GM18867 (cell line): ENCODE measurements around the gene PPP6R2.

ENCODE experiments used
- ATAC-seq: cut with Tn5 transposase; IDR thresholded peaks from one replicate; pipeline ENCODE4 v1.9.1; 2021; ENCODE audit warnings: mild to moderate bottlenecking, moderate library complexity; ENCODE audit not compliant: unreplicated experiment

Gene PPP6R2

GRCh38 chr22:50342651-50343540 lies at the start of gene PPP6R2:
TSS of gene PPP6R2 (plus strand) at chr22:50343327. CDS start at chr22:50393909, 50,582 bp downstream.
- ATAC-seq, result peak; percentile 65

- ATAC-seq, result no peak
Observed at GRCh38 chr22:50293441-50294318, 49.4 kb upstream of the PPP6R2 start.

GRCh38 chr22:50294319-50294656 lies 48.8 kb upstream of the PPP6R2 start:
- ATAC-seq, result no peak

- no peak for ATAC-seq
Observed at GRCh38 chr22:50296658-50297490, 46.3 kb upstream of the PPP6R2 start.

- no peak for ATAC-seq
Observed at GRCh38 chr22:50297510-50298265, 45.4 kb upstream of the PPP6R2 start.

- no peak for ATAC-seq
Observed at GRCh38 chr22:50298266-50298637, 44.9 kb upstream of the PPP6R2 start.

GRCh38 chr22:50298937-50299784 lies 44.0 kb upstream of the PPP6R2 start:
- ATAC-seq, result no peak

GRCh38 chr22:50299785-50300619 lies 43.1 kb upstream of the PPP6R2 start:
- ATAC-seq, result no peak

- no peak for ATAC-seq
Observed at GRCh38 chr22:50300620-50301257, 42.4 kb upstream of the PPP6R2 start.

- ATAC-seq, result no peak
Observed at GRCh38 chr22:50301581-50301991, 41.5 kb upstream of the PPP6R2 start.

GRCh38 chr22:50302041-50302541 lies 41.0 kb upstream of the PPP6R2 start:
- ATAC-seq, result no peak

GRCh38 chr22:50302564-50302963 lies 40.6 kb upstream of the PPP6R2 start:
- no peak for ATAC-seq

GRCh38 chr22:50303515-50303847 lies 39.6 kb upstream of the PPP6R2 start:
- ATAC-seq, result no peak

- no peak for ATAC-seq
Observed at GRCh38 chr22:50303848-50304527, 39.1 kb upstream of the PPP6R2 start.

- ATAC-seq, result no peak
Observed at GRCh38 chr22:50304528-50305392, 38.4 kb upstream of the PPP6R2 start.

- no peak for ATAC-seq
Observed at GRCh38 chr22:50305393-50305922, 37.7 kb upstream of the PPP6R2 start.
